Astrocyte (in vitro differentiated cells and primary cell): ENCODE measurements around the gene CTXN3. TPM values are rescaled to one million over a fixed set of nuclear protein-coding genes. Genes with fewer than 3 reads are reported as not detected.

Experiments used
- DNase-seq: peaks from one replicate; pipeline ENCODE4 v3.0.0-alpha.2; 2010; ENCODE audit warnings: low read depth
- FAIRE-seq: peaks from 2 replicates; lab custom pipeline; 2011; peaks lifted over from hg19 to GRCh38; lab: Jason Lieb, UNC
- H2AFZ ChIP-seq: 2 replicates; pipeline ENCODE4 v1.6.0; 2012; ENCODE audit warnings: low read depth, low read length, inconsistent platforms
- H3K27ac ChIP-seq: 2 replicates; pipeline ENCODE4 v1.5.1; 2011; ENCODE audit warnings: low read depth, low read length, inconsistent platforms
- H3K27me3 ChIP-seq: 2 replicates; pipeline ENCODE4 v1.6.0; 2011; ENCODE audit warnings: low read length, inconsistent platforms; ENCODE audit not compliant: insufficient read depth
- H3K36me3 ChIP-seq: 2 replicates; pipeline ENCODE4 v1.5.1; 2011; ENCODE audit warnings: low read length, inconsistent platforms; ENCODE audit not compliant: insufficient read depth
- H3K4me1 ChIP-seq: 2 replicates; pipeline ENCODE4 v1.5.1; 2011; ENCODE audit warnings: low read length, inconsistent platforms; ENCODE audit not compliant: insufficient read depth
- H3K4me2 ChIP-seq: 2 replicates; pipeline ENCODE4 v1.6.0; 2012; ENCODE audit warnings: low read length, inconsistent platforms
- H3K4me3 ChIP-seq: 2 replicates; pipeline ENCODE4 v1.5.1; 2011; ENCODE audit warnings: low read depth, mild to moderate bottlenecking, low read length, inconsistent platforms; ENCODE audit not compliant: insufficient read depth
- H3K79me2 ChIP-seq: 2 replicates; pipeline ENCODE4 v1.6.0; 2012; ENCODE audit warnings: mild to moderate bottlenecking, low read length, inconsistent platforms; ENCODE audit not compliant: insufficient read depth
- H3K9ac ChIP-seq: 2 replicates; pipeline ENCODE4 v1.6.0; 2012; ENCODE audit warnings: mild to moderate bottlenecking, low read length, inconsistent platforms
- H3K9me3 ChIP-seq: 2 replicates; pipeline ENCODE4 v1.5.1; 2012; ENCODE audit warnings: low read depth, mild to moderate bottlenecking, low read length, inconsistent platforms; ENCODE audit not compliant: insufficient read depth
- H4K20me1 ChIP-seq: 2 replicates; pipeline ENCODE4 v1.6.0; 2012; ENCODE audit warnings: low read length, inconsistent platforms; ENCODE audit not compliant: insufficient read depth
- H3K27ac Mint-ChIP-seq: one replicate; pipeline ENCODE4 v1.8.0; 2021; ENCODE audit warnings: mild to moderate bottlenecking, mixed read lengths; ENCODE audit not compliant: unreplicated experiment
- H3K27me3 Mint-ChIP-seq: one replicate; pipeline ENCODE4 v1.8.0; 2021; ENCODE audit warnings: low read depth, mixed read lengths; ENCODE audit not compliant: unreplicated experiment
- H3K36me3 Mint-ChIP-seq: one replicate; pipeline ENCODE4 v1.8.0; 2021; ENCODE audit warnings: low read depth, mixed read lengths; ENCODE audit not compliant: unreplicated experiment
- H3K4me1 Mint-ChIP-seq: one replicate; pipeline ENCODE4 v1.8.0; 2021; ENCODE audit warnings: low read depth, mixed read lengths; ENCODE audit not compliant: unreplicated experiment
- H3K4me3 Mint-ChIP-seq: one replicate; pipeline ENCODE4 v1.8.0; 2021; ENCODE audit warnings: mild to moderate bottlenecking, moderate library complexity, mixed read lengths; ENCODE audit not compliant: unreplicated experiment
- H3K9me3 Mint-ChIP-seq: one replicate; pipeline ENCODE4 v1.8.0; 2021; ENCODE audit warnings: mild to moderate bottlenecking, mixed read lengths; ENCODE audit not compliant: unreplicated experiment
- CTCF ChIP-seq: IDR thresholded peaks from 2 replicates; pipeline ENCODE4 v1.5.1; 2011; ENCODE audit warnings: low read depth, mild to moderate bottlenecking, inconsistent platforms, low read length, moderate library complexity; ENCODE audit not compliant: insufficient read depth
- EZH2 ChIP-seq: IDR thresholded peaks from 2 replicates; pipeline ENCODE4 v1.6.1; 2012; ENCODE audit warnings: mild to moderate bottlenecking, low read length, inconsistent platforms; ENCODE audit not compliant: insufficient read depth
- total RNA-seq: library from RNA; stranded (reverse); gene quantifications from 2 replicates; pipeline ENCODE4 v1.2.1, GENCODE V29; 2021

CTXN3 gene
- total RNA-seq, 1 donor from 2014 or later, result not detected

GRCh38 chr5:127660047-127660733 is 11.3 kb downstream of the CTXN3 start:
- H3K27me3 Mint-ChIP-seq, result peaks cover 1% of the 10 kb centered on the region
- FAIRE-seq, result no peak
- no peak overlapping the region for H3K27ac Mint-ChIP-seq
- H3K4me1 ChIP-seq, result no peaks in the 10 kb centered on the region
- H3K9me3 ChIP-seq, result no peaks in the 10 kb centered on the region
- H3K4me1 Mint-ChIP-seq, result peaks cover 3% of the 10 kb centered on the region
- no peaks in the 10 kb centered on the region for H3K79me2 ChIP-seq
- H3K4me3 Mint-ChIP-seq, result no peak overlapping the region
- TF ChIP-seq CTCF (no peak), EZH2 (no peak)
- no peak overlapping the region for H2AFZ ChIP-seq
- H3K27ac ChIP-seq, result no peak overlapping the region
- no peak overlapping the region for H3K4me3 ChIP-seq
- no peak for DNase-seq
- no peaks in the 10 kb centered on the region for H4K20me1 ChIP-seq
- H3K4me2 ChIP-seq, result no peak overlapping the region
- H3K27me3 ChIP-seq, result no peaks in the 10 kb centered on the region
- H3K36me3 ChIP-seq, result no peaks in the 10 kb centered on the region
- no peaks in the 10 kb centered on the region for H3K9me3 Mint-ChIP-seq
- no peaks in the 10 kb centered on the region for H3K36me3 Mint-ChIP-seq
- no peak overlapping the region for H3K9ac ChIP-seq

GRCh38 chr5:127664093-127664492 is 15.2 kb downstream of the CTXN3 start:
- no peaks in the 10 kb centered on the region for H3K36me3 Mint-ChIP-seq
- FAIRE-seq, result no peak
- no peak overlapping the region for H3K4me3 ChIP-seq
- no peaks in the 10 kb centered on the region for H3K9me3 ChIP-seq
- no peak overlapping the region for H3K9ac ChIP-seq
- no peak overlapping the region for H3K27ac ChIP-seq
- H4K20me1 ChIP-seq, result no peaks in the 10 kb centered on the region
- peaks cover 3% of the 10 kb centered on the region for H3K4me1 Mint-ChIP-seq
- TF ChIP-seq CTCF, result no peak
- TF ChIP-seq EZH2, result no peak
- no peaks in the 10 kb centered on the region for H3K79me2 ChIP-seq
- no peak overlapping the region for H3K27ac Mint-ChIP-seq
- no peaks in the 10 kb centered on the region for H3K27me3 Mint-ChIP-seq
- no peaks in the 10 kb centered on the region for H3K4me1 ChIP-seq
- H2AFZ ChIP-seq, result no peak overlapping the region
- H3K4me2 ChIP-seq, result no peak overlapping the region
- no peak for DNase-seq
- no peaks in the 10 kb centered on the region for H3K27me3 ChIP-seq
- H3K36me3 ChIP-seq, result no peaks in the 10 kb centered on the region
- no peaks in the 10 kb centered on the region for H3K9me3 Mint-ChIP-seq
- H3K4me3 Mint-ChIP-seq, result no peak overlapping the region

- Histone ChIP-seq H3K79me2 (no peaks in the 10 kb centered on the region), H3K9me3 (no peaks in the 10 kb centered on the region), H3K9ac (no peak overlapping the region), H3K27me3 (no peaks in the 10 kb centered on the region), H3K4me3 (no peak overlapping the region), H3K36me3 (no peaks in the 10 kb centered on the region), H4K20me1 (no peaks in the 10 kb centered on the region), H2AFZ (no peak overlapping the region), H3K4me2 (no peak overlapping the region), H3K4me1 (no peaks in the 10 kb centered on the region), H3K27ac (no peak overlapping the region)
- Mint-ChIP-seq H3K4me1 (no peaks in the 10 kb centered on the region), H3K27me3 (no peaks in the 10 kb centered on the region), H3K4me3 (no peak overlapping the region), H3K36me3 (no peaks in the 10 kb centered on the region), H3K9me3 (no peaks in the 10 kb centered on the region), H3K27ac (no peak overlapping the region)
- DNase-seq (no peak), FAIRE-seq (no peak)
- TF ChIP-seq EZH2, result no peak
- TF ChIP-seq CTCF, result no peak
Measured at GRCh38 chr5:127665641-127666040, 16.8 kb downstream of the CTXN3 start.
